ENCODE results near the gene ABCE1.
"Not testable (repeated sequence)": the region's sequence is repeated elsewhere in the genome, so short reads cannot be mapped to it uniquely, and the experiment has no call there.

Gene ABCE1

GRCh38 chr4:145102619-145103018 lies 4.5 kb downstream of the ABCE1 start:
- DNase-seq (ENCODE audit: low read depth) = no peak

DNA sequence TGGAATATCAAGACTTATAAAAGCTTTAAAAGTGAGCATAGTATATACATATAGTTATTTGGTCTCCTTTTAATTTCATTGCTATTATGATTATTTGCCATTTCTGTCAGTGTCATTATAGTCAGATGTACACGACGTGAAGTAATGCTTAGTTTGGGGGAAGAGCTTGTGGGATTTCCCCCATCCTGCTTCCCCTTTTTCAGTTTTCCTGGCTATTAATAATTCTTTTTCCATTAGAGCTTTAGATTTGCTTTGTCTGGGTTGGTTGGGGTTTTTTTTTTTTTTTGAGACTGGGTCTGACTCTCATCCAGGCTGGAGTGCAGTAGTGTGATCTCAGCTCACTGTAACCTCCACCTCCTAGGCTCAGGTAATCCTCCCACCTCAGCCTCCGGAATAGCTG lies 5.4 kb downstream of the ABCE1 start:
- DNase-seq (ENCODE audit: low read depth) = no peak

DNA sequence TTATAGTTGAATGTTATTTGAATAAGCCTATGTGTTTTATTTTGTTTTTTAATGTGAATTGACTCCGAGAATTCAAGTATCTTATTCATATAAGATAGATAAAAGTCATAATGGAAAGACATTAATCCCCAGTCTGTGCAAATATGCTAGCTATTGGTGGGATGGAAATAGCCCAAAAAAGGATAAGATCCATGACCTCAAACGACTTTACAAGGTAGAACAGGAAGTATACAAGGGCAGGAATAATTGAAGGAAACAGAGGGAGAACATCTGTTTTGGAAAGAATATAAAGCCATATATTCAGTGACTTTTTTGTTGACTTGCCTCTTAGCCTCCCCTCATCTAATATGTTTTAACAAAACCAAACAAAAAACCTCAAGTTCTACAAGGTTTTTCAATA lies 9.0 kb downstream of the ABCE1 start:
- DNase-seq (ENCODE audit: low read depth) = no peak

GRCh38 chr4:145108128-145108527 lies 10.0 kb downstream of the ABCE1 start:
- no peak for DNase-seq (ENCODE audit: low read depth)

GRCh38 chr4:145125396-145125795 lies 27.3 kb downstream of the ABCE1 start:
- DNase-seq (ENCODE audit: low read depth) = no peak

DNA sequence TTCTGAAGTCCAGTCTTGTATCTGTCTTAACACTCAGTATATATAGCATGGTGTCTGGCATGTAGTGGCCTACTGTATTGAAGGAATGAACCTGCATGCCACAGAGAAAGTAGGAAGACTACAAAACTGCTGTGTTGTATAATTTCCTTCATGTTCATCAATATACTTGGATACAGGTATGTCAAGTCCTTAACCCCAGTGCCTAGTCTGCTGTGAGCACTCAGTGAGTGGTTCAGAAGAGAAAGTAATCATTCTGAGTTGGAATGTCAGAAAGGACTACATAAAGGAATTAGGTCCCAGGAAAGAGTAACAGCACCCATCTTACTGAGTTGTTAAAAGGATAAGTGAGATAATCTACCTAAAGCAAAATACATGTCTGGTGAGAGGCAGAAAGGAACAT lies 32.0 kb downstream of the ABCE1 start:
- DNase-seq (ENCODE audit: low read depth) = no peak

DNA sequence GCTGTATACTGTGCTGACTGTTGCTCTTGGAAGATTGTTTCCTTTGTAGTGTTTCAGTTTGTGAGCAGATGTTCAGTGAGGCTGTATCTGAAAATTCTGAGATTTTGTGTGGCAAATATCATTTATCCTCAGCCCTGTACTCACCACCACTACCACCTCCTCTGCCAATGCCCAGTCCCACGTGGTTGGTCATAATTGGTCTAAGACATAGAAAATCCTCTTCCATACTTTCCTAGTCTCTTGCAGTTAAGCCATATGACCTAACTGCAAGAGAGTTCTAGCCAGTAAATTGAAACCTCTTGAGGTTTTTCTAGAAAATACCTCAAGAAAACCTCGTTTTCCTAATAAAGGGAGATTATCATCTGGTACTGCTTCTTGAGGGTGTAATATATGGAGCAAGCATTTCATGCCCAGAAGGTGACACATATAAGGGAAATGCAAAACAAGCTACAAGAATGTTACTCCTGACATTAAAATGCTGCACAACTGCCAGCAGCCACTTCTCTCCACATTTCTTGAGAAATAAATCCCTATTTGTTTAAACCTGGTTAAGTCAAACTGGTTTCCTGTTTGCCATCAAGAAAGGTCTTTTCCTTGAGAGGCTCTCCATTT lies 32.8 kb downstream of the ABCE1 start:
- peak; percentile 58 for DNase-seq (ENCODE audit: low read depth)

- DNase-seq (ENCODE audit: low read depth) = no peak
These were observed 33.7 kb downstream of the ABCE1 start for GRCh38 chr4:145131848-145132247.

DNA sequence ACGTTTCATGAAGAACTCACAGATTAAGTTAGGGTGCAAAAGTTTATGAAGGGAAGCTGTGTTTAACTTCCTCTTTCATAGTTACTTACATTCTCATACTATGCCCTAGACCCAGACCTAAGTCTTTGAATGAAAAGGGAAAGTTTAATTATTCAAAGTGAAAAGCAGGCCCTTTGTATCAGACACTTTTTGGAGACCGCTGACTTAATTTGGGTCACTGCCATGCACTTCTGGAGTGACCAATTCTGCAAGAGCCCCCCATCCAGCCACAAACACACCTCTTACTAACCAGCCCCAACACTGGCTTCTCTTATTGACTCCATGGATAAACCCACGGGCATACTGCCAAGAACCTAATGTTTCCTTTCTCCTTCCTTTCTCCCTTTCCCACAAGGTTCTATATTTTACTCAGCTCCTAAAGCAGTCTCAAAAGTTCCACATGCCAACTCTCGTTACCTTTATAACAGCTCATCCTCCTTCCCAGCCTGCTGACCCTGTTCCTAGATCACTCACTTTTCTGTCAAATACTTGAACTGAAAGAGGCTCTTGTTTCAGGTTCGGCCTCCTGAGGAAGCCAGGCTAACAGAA lies 34.5 kb downstream of the ABCE1 start:
- DNase-seq (ENCODE audit: low read depth) = no peak

GRCh38 chr4:145136219-145136618 lies 38.1 kb downstream of the ABCE1 start:
- DNase-seq (ENCODE audit: low read depth) = not testable (repeated sequence)

DNA sequence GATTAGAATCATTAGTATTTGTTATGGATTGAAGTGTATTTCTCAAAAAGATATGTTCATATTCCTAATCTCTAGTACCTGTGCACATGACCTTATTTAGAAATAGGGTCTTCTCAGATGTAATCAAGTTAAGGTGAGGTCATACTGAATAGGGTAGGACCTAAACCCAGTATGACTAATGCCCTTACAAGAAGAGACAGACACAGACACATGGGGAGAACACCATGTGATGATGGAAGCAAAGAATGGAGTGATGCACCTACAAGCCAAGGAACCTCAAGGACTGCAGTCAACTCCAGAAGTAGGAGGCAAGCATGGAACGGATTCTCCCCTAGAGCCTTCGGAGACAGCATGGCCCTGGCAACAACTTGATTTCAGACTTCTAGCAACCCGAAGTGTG lies 50.9 kb downstream of the ABCE1 start:
- DNase-seq (ENCODE audit: low read depth) = no peak

DNA sequence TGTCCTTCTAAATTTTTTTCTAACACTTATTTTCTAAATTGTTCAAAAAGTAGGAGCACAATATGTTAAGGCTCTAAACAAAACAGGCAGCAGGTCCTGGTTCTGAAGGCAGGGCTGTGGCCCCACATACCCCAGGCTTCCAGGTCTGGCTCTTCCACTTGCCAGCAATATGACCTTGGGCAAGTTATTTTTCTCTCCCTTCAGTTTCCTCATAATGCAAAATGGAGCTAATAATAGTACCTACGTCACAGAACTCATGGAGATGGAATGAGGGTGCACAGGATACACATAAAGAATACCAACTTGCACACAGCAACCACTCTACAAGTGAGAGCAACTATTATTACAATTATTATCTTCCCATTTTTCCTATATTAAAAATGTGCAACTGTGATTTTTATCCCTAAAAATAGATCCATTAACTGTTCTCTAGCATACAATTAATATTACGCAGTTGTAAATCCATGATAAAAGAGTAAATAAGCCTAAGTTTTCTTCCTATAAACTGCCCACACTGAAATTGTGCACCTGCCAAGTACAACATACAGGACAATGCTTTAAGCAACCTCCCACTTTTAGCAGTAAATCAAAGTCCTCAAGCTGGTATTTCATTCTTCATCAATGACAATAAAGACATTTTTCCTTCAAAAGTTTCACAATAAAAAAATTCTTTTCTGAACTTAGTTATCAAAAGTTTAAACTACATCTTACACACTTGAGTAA lies 55.2 kb downstream of the ABCE1 start:
- no peak for DNase-seq (ENCODE audit: low read depth)

DNA sequence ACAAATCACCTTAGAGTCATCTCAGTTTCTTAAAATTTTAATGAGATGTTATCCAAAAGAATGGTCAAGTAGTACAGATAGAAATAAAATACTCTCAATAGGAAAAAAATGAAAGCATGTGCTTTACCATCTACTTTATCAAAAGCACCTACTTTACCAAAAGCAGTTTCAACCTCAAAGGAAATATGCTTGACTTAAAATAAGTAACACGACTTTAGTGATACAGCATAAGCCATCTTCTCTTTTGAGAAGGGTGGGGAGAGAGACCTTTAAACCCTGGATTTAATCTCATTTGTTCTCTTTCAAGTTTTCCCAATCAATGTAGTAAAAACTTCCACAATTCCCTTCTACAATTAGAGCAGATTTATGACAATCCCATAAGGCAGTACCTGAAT lies 55.8 kb downstream of the ABCE1 start:
- DNase-seq (ENCODE audit: low read depth) = no peak

- DNase-seq (ENCODE audit: low read depth) = peak; percentile 38
These were observed 56.5 kb downstream of the ABCE1 start for GRCh38 chr4:145154573-145154972.

GRCh38 chr4:145155268-145155870 lies 57.3 kb downstream of the ABCE1 start:
- no peak for DNase-seq (ENCODE audit: low read depth)

GRCh38 chr4:145156986-145157385 lies 58.9 kb downstream of the ABCE1 start:
- DNase-seq (ENCODE audit: low read depth) = no peak

DNA sequence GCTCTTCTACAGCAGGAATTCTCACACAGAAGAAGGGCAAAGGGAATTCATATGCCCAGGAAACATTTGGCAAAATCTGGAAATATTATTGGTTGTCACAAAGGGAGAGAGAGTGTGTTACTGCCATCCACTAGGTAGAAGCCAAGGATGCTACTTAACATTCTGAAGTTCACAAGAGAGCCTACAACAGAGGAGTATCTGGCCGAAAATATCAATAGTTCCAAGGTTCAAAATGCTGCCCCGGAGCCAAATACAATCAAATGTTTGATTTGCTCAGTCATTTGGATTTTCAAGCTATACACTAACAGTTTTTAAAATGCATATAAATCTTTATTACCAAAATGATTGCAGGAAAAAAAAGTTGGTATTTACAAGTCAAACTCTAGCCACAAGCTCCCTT lies 63.4 kb downstream of the ABCE1 start:
- no peak for DNase-seq (ENCODE audit: low read depth)

DNA sequence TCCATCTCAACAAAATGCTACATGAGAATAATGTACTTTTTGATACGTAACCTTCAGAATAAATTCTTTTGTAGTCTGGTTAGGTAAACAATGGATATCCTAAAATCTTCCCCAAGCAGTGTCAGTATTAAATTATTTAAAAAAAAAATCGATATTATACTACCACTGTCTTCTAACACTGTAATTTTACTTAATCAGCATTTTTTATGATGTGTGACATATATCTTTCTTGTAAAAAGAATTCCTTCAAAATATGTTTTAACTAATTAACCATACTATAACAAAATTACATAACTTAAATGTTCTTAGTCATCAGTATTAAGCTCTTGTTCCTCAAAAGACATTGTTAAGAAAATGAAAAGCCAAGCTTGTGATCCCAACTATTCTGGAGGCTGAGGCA lies 69.8 kb downstream of the ABCE1 start:
- DNase-seq (ENCODE audit: low read depth) = no peak

DNA sequence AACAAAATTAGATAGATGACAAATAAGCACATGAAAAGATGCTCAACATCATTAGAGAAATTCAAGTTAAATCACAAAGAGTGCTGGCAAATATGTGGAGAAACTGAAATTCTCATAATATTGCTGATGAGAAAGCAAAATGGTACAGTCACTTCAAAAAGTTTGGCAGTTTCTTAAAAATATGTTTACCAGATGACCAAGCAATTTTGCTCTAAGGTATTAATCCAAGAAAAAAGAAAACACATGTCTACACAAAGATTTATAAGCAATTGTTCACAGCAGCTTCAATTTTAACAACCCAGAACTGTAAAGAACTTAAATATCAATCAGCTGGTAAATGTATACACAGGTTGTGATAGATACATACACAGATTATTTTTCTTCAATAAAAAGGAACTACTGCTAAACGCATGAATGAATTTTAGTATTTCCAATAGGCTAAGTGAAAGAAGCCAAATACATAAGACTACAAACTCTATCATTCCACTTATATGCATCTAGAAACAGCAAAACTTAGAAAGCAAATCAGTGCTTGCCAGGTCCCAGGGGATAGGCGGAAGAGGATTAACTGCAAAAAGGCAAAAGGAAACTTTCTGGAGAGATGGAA lies 70.6 kb downstream of the ABCE1 start:
- no peak for DNase-seq (ENCODE audit: low read depth)

DNA sequence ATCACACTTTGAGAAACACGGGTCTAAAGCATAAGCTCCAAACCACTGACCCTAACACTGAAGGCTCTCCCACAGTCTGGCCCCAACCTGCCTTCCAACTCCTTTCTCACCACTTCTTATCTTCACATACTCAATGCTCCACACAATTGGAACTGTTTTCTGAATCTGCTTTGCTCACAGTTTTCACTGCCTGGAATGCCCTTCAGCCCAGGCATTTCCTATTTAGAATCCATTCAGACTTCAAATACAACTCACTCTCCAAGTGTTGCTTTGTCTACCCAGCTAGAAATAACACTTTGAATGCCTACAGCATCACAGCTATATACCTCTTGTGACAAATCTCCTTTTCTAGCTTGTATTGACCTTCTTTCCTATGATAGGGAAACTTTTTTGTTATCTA lies 72.1 kb downstream of the ABCE1 start:
- no peak for DNase-seq (ENCODE audit: low read depth)

DNA sequence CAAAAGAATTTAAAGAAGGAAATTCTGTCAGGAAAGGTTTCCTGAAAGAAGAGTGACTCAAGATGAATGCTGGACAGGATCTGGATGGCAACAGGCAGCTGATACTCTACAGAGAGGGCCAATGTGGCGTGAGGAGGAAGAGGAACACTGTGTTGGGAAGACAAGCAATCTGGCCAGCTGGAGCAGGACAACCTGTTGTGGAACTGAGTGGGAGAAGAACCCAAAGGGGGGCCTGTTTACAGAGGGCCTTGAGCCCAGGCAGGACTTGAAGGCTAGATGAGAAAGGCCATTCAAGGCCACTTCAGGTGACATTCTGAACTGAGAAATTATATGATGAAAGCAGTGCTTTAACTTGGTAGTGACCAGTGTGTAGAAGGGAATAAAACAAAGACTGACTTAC lies 73.8 kb downstream of the ABCE1 start:
- no peak for DNase-seq (ENCODE audit: low read depth)

- peak; percentile 21 for DNase-seq (ENCODE audit: low read depth)
These were observed 78.7 kb downstream of the ABCE1 start for GRCh38 chr4:145176641-145177432.

Measured in ELR (cell line).